CD4-positive, CD25-positive, alpha-beta regulatory T cell (primary cell): ENCODE measurements around the gene IRF2. TPM values are rescaled to one million over a fixed set of nuclear protein-coding genes. Genes with fewer than 3 reads are reported as not detected.

ENCODE experiments used
- ATAC-seq, 2 donors: fragments of 150-1000 bp; cut with Tn5 transposase; one replicate each; pipeline ENCODE4 v1.10.0; 2021; ENCODE audit warnings: low read depth in 2 of 2, moderate number of reproducible peaks in 2 of 2, moderate library complexity in 1 of 2
- DNase-seq, 3 donors: peaks; one replicate each; pipeline versions ENCODE4 v3.0.0 to v3.0.0-alpha.2; 2012 to 2022; ENCODE audit warnings: mixed read lengths in 1 of 3
- H3K27ac ChIP-seq: one replicate; pipeline ENCODE4 v1.7.0; 2013; ENCODE audit warnings: mild to moderate bottlenecking, low read length; ENCODE audit not compliant: insufficient read depth, poor library complexity, severe bottlenecking
- H3K27me3 ChIP-seq: one replicate; pipeline ENCODE4 v1.7.0; 2013; ENCODE audit warnings: low read length; ENCODE audit not compliant: control insufficient read depth, insufficient read depth
- H3K36me3 ChIP-seq: one replicate; pipeline ENCODE4 v1.7.0; 2013; ENCODE audit warnings: mild to moderate bottlenecking, low read length, moderate library complexity; ENCODE audit not compliant: control insufficient read depth, insufficient read depth
- H3K4me1 ChIP-seq: 2 replicates; pipeline ENCODE4 v1.7.0; 2013; ENCODE audit warnings: mild to moderate bottlenecking, low read length; ENCODE audit not compliant: insufficient read depth, control insufficient read depth, poor library complexity, severe bottlenecking
- H3K4me3 ChIP-seq: one replicate; pipeline ENCODE4 v1.7.0; 2013; ENCODE audit warnings: low read depth, mild to moderate bottlenecking, low read length, moderate library complexity
- H3K9me3 ChIP-seq, 2 experiments: 1 replicate in 1 of 2; 2 replicates in 1 of 2; pipeline ENCODE4 v1.7.0; 2013; ENCODE audit warnings: low read length in 2 of 2, mild to moderate bottlenecking in 1 of 2, moderate library complexity in 1 of 2; ENCODE audit not compliant: control insufficient read depth in 2 of 2
- H3K27ac Mint-ChIP-seq, 3 donors: one replicate each; pipeline ENCODE4 v1.8.0; 2020 to 2022; ENCODE audit warnings: mild to moderate bottlenecking in 3 of 3, mixed read lengths in 3 of 3, moderate library complexity in 2 of 3
- H3K27me3 Mint-ChIP-seq: one replicate; pipeline ENCODE4 v1.8.0; 2022; ENCODE audit warnings: mild to moderate bottlenecking, mixed read lengths
- H3K36me3 Mint-ChIP-seq: one replicate; pipeline ENCODE4 v1.8.0; 2020; ENCODE audit warnings: mixed read lengths
- H3K4me1 Mint-ChIP-seq, 4 donors: one replicate each; pipeline ENCODE4 v1.8.0; 2020 to 2022; ENCODE audit warnings: mixed read lengths in 4 of 4, mild to moderate bottlenecking in 1 of 4
- H3K4me3 Mint-ChIP-seq, 4 donors: one replicate each; pipeline ENCODE4 v1.8.0; 2020 to 2022; ENCODE audit warnings: mild to moderate bottlenecking in 4 of 4, mixed read lengths in 4 of 4, moderate library complexity in 3 of 4
- H3K9me3 Mint-ChIP-seq, 7 donors: one replicate each; pipeline ENCODE4 v1.8.0; 2020 to 2022; ENCODE audit warnings: mixed read lengths in 7 of 7, mild to moderate bottlenecking in 3 of 7, moderate library complexity in 2 of 7
- polyA plus RNA-seq, 4 donors: library from polyadenylated mRNA; unstranded; fragments of 300-500 nt; fragmentation: Illumina TruSeq; gene quantifications; one replicate each; pipeline ENCODE4 v1.2.3, GENCODE V29; 2021
- total RNA-seq: library from RNA; stranded (reverse); gene quantifications from one replicate; pipeline ENCODE4 v1.2.3, GENCODE V29; 2022

IRF2 gene
- total and polyA plus RNA-seq, 5 donors from 2014 or later = 63.4 to 112 (median 98.3) TPM

GRCh38 chr4:184357165-184357564, 117.2 kb downstream of the IRF2 start:
- ATAC-seq (no peak), DNase-seq (no peak)
- Histone ChIP-seq H3K4me1 (peaks cover 7% of the 10 kb centered on the region), H3K9me3 (no peaks in the 10 kb centered on the region), H3K36me3 (no peaks in the 10 kb centered on the region), H3K4me3 (no peak overlapping the region), H3K27me3 (no peaks in the 10 kb centered on the region), H3K27ac (no peak overlapping the region)
- H3K4me3 Mint-ChIP-seq = no peak overlapping the region
- no peak overlapping the region for H3K27ac Mint-ChIP-seq
- peaks cover 6% of the 10 kb centered on the region for H3K36me3 Mint-ChIP-seq
- peaks cover 0 to 12% (median 4%) of the 10 kb centered on the region in 4 donors for H3K4me1 Mint-ChIP-seq
- H3K27me3 Mint-ChIP-seq = no peaks in the 10 kb centered on the region
- peaks cover 0 to 6% (median 0%) of the 10 kb centered on the region in 7 donors for H3K9me3 Mint-ChIP-seq

- H3K27me3 Mint-ChIP-seq = no peaks in the 10 kb centered on the region
- peak overlapping the region in 1 of 3 donors; percentile 6 for H3K27ac Mint-ChIP-seq
- H3K4me1 ChIP-seq = peaks cover 7% of the 10 kb centered on the region
- no peaks in the 10 kb centered on the region for H3K36me3 ChIP-seq
- no peak for DNase-seq
- ATAC-seq = no peak
- H3K27me3 ChIP-seq = no peaks in the 10 kb centered on the region
- peaks cover 0 to 12% (median 4%) of the 10 kb centered on the region in 4 donors for H3K4me1 Mint-ChIP-seq
- no peaks in the 10 kb centered on the region for H3K9me3 ChIP-seq
- H3K27ac ChIP-seq = no peak overlapping the region
- no peak overlapping the region for H3K4me3 Mint-ChIP-seq
- peaks cover 0 to 6% (median 0%) of the 10 kb centered on the region in 7 donors for H3K9me3 Mint-ChIP-seq
- H3K4me3 ChIP-seq = no peak overlapping the region
- H3K36me3 Mint-ChIP-seq = peaks cover 6% of the 10 kb centered on the region
Measured at GRCh38 chr4:184356366-184356765, 118.0 kb downstream of the IRF2 start.

- no peak overlapping the region for H3K27ac Mint-ChIP-seq
- no peaks in the 10 kb centered on the region for H3K27me3 Mint-ChIP-seq
- H3K4me1 Mint-ChIP-seq = peaks cover 0 to 12% (median 4%) of the 10 kb centered on the region in 4 donors
- no peak overlapping the region for H3K4me3 ChIP-seq
- no peaks in the 10 kb centered on the region for H3K36me3 ChIP-seq
- H3K9me3 ChIP-seq = no peaks in the 10 kb centered on the region
- H3K4me1 ChIP-seq = peaks cover 7% of the 10 kb centered on the region
- H3K27me3 ChIP-seq = no peaks in the 10 kb centered on the region
- DNase-seq = no peak
- no peak overlapping the region for H3K27ac ChIP-seq
- H3K36me3 Mint-ChIP-seq = peaks cover 6% of the 10 kb centered on the region
- no peak for ATAC-seq
- H3K9me3 Mint-ChIP-seq = peaks cover 0 to 6% (median 0%) of the 10 kb centered on the region in 7 donors
- H3K4me3 Mint-ChIP-seq = no peak overlapping the region
Measured at GRCh38 chr4:184355857-184356256, 118.5 kb downstream of the IRF2 start.

GRCh38 chr4:184355111-184355604, 119.2 kb downstream of the IRF2 start:
- Histone ChIP-seq H3K9me3 (no peaks in the 10 kb centered on the region), H3K4me1 (peaks cover 7% of the 10 kb centered on the region), H3K27me3 (no peaks in the 10 kb centered on the region), H3K4me3 (no peak overlapping the region), H3K27ac (no peak overlapping the region), H3K36me3 (no peaks in the 10 kb centered on the region)
- Mint-ChIP-seq H3K27ac (no peak overlapping the region), H3K4me3 (no peak overlapping the region), H3K27me3 (no peaks in the 10 kb centered on the region), H3K4me1 (peaks cover 0 to 12% (median 4%) of the 10 kb centered on the region in 4 donors), H3K9me3 (peaks cover 0 to 6% (median 0%) of the 10 kb centered on the region in 7 donors), H3K36me3 (peaks cover 6% of the 10 kb centered on the region)
- ATAC-seq = peak; percentile 46 to 54
- DNase-seq = peak in 2 of 3 donors; percentile 14 to 60

- Histone ChIP-seq H3K27ac (no peak overlapping the region), H3K27me3 (no peaks in the 10 kb centered on the region)
Measured at GRCh38 chr4:184352891-184353290, 121.5 kb downstream of the IRF2 start.

GRCh38 chr4:184351560-184352451, 122.5 kb downstream of the IRF2 start:
- H3K27ac Mint-ChIP-seq = no peak overlapping the region
- peaks cover 0 to 12% (median 3%) of the 10 kb centered on the region in 4 donors for H3K4me1 Mint-ChIP-seq
- ATAC-seq = no peak
- no peak overlapping the region for H3K4me3 Mint-ChIP-seq
- no peaks in the 10 kb centered on the region for H3K27me3 ChIP-seq
- peaks cover 10% of the 10 kb centered on the region for H3K27me3 Mint-ChIP-seq
- H3K27ac ChIP-seq = no peak overlapping the region
- no peaks in the 10 kb centered on the region for H3K36me3 ChIP-seq
- peaks cover 7% of the 10 kb centered on the region for H3K4me1 ChIP-seq
- H3K9me3 Mint-ChIP-seq = no peaks in the 10 kb centered on the region
- H3K4me3 ChIP-seq = no peak overlapping the region
- no peaks in the 10 kb centered on the region for H3K9me3 ChIP-seq
- H3K36me3 Mint-ChIP-seq = no peaks in the 10 kb centered on the region
- no peak for DNase-seq

More at GRCh38 chr4:184352891-184353290, 121.5 kb downstream of the IRF2 start:
- peaks cover 0 to 12% (median 4%) of the 10 kb centered on the region in 4 donors for H3K4me1 Mint-ChIP-seq
- H3K9me3 Mint-ChIP-seq = peaks cover 0 to 5% (median 0%) of the 10 kb centered on the region in 7 donors
- H3K4me3 Mint-ChIP-seq = no peak overlapping the region
- Histone ChIP-seq H3K4me3 (no peak overlapping the region), H3K36me3 (no peaks in the 10 kb centered on the region), H3K4me1 (peaks cover 7% of the 10 kb centered on the region), H3K9me3 (no peaks in the 10 kb centered on the region)
- H3K36me3 Mint-ChIP-seq = peaks cover 4% of the 10 kb centered on the region
- no peak overlapping the region for H3K27ac Mint-ChIP-seq
- ATAC-seq (no peak), DNase-seq (no peak)
- H3K27me3 Mint-ChIP-seq = peaks cover 10% of the 10 kb centered on the region

GRCh38 chr4:184350964-184351363, 123.4 kb downstream of the IRF2 start:
- no peak overlapping the region for H3K27ac Mint-ChIP-seq
- no peak overlapping the region for H3K27ac ChIP-seq
- no peaks in the 10 kb centered on the region for H3K36me3 Mint-ChIP-seq
- no peaks in the 10 kb centered on the region for H3K27me3 ChIP-seq
- peak overlapping the region in 1 of 4 donors; percentile 61 for H3K4me3 Mint-ChIP-seq
- H3K36me3 ChIP-seq = no peaks in the 10 kb centered on the region
- peaks cover 7% of the 10 kb centered on the region for H3K4me1 ChIP-seq
- DNase-seq = no peak
- H3K9me3 Mint-ChIP-seq = no peaks in the 10 kb centered on the region
- no peak for ATAC-seq
- H3K4me1 Mint-ChIP-seq = peaks cover 0 to 12% (median 3%) of the 10 kb centered on the region in 4 donors
- no peaks in the 10 kb centered on the region for H3K9me3 ChIP-seq
- H3K27me3 Mint-ChIP-seq = peaks cover 10% of the 10 kb centered on the region
- H3K4me3 ChIP-seq = no peak overlapping the region
